ENCODE measurements around the gene CREBBP. TPM values are rescaled to one million over a fixed set of nuclear protein-coding genes. Genes with fewer than 3 reads are reported as not detected.
A peak's percentile ranks its signal among the peaks of the same experiment; 100 is the strongest.

Gene CREBBP
- polyA plus RNA-seq, 2 of the 4 experiments (the other 2 are of a cell fraction): 8.0 to 13.4 TPM

GRCh38 chr16:3866703-3867431 lies 13.6 kb downstream of the CREBBP start:
- ChIA-PET POLR2A (no interaction called here), CTCF (interaction anchor here (0.6 to 1.3 kb wide), 5 partner anchors 9 to 225 kb away, joined by 3 to 5 read pairs (median 3); no protein-coding TSS in a partner anchor)
- no peak overlapping the region for H3K27ac ChIP-seq
- peaks cover 17% of the 10 kb centered on the region for H3K4me1 ChIP-seq
- TF ChIP-seq JUN (IDR thresholded peaks at IDR 0.05): no peak
- peak; percentile 11 for TF ChIP-seq MAFK (IDR thresholded peaks at IDR 0.05; ENCODE audit: partially characterized antibody)
- ATAC-seq (no peak), DNase-seq (ENCODE audit: low read depth in 1 of 2, low spot score in 1 of 2) (no peak), FAIRE-seq (no peak)
- WGBS (ENCODE audit: missing lambda C conversion rate): 93% methylated on average over 4 of the region's 4 CpGs
- no peak overlapping the region for H3K4me2 ChIP-seq
- no peaks in the 10 kb centered on the region for H3K9me3 ChIP-seq
- no peak overlapping the region for H3K4me3 ChIP-seq

- ATAC-seq (no peak), FAIRE-seq (no peak), DNase-seq (ENCODE audit: low read depth in 1 of 2, low spot score in 1 of 2) (no peak)
- Histone ChIP-seq H3K4me3 (no peak overlapping the region), H3K4me2 (no peak overlapping the region), H3K9me3 (no peaks in the 10 kb centered on the region), H3K27ac (no peak overlapping the region), H3K4me1 (peaks cover 5% of the 10 kb centered on the region; the same call in 1 of the 3 replicates)
- TF ChIP-seq KDM5A (IDR thresholded peaks at IDR 0.05) (no peak), CBX8 (IDR thresholded peaks at IDR 0.05) (no peak), HMGXB4 (CRISPR knock-in tag; IDR thresholded peaks at IDR 0.05; ENCODE audit: borderline replicate concordance) (no peak), FOSL2 (IDR thresholded peaks at IDR 0.05) (no peak), FOSL2 (CRISPR knock-in tag; IDR thresholded peaks at IDR 0.05) (no peak), PBX3 (IDR thresholded peaks at IDR 0.05) (no peak), E2F6 (IDR thresholded peaks at IDR 0.05; ENCODE audit: borderline replicate concordance, low read depth) (no peak), RCOR1 (IDR thresholded peaks at IDR 0.05; ENCODE audit: low read depth, low read length) (no peak), ESRRA (IDR thresholded peaks at IDR 0.05; ENCODE audit: borderline replicate concordance, low read length) (no peak), BHLHE40 (IDR thresholded peaks at IDR 0.05; ENCODE audit: low read depth, low read length) (no peak), CHD4 (IDR thresholded peaks at IDR 0.05; ENCODE audit: borderline replicate concordance) (no peak), ZNF302 (CRISPR knock-in tag; IDR thresholded peaks at IDR 0.05) (no peak), ZC3H11A (IDR thresholded peaks at IDR 0.05) (no peak), CTCF (IDR thresholded peaks at IDR 0.05) (no peak)
- ChIA-PET POLR2A (no interaction called here), CTCF (interaction anchor here (1.2 to 1.4 kb wide), 2 partner anchors 10 to 396 kb away, joined by 3 read pairs; no protein-coding TSS in a partner anchor)
- WGBS (ENCODE audit: missing lambda C conversion rate): 85% methylated on average over 3 of the region's 3 CpGs
These were observed 15.3 kb downstream of the CREBBP start for GRCh38 chr16:3865241-3865640.

GRCh38 chr16:3864562-3864961 lies 16.0 kb downstream of the CREBBP start:
- WGBS (ENCODE audit: missing lambda C conversion rate): 91% methylated on average over 5 of the region's 5 CpGs
- H3K27ac ChIP-seq: no peak overlapping the region
- no peak overlapping the region for H3K4me3 ChIP-seq
- ATAC-seq (no peak), FAIRE-seq (no peak), DNase-seq (ENCODE audit: low read depth in 1 of 2, low spot score in 1 of 2) (no peak)
- H3K4me1 ChIP-seq: peaks cover 5% of the 10 kb centered on the region; the same call in 1 of the 3 replicates
- ChIA-PET POLR2A (no interaction called here), CTCF (interaction anchor here (1.4 kb wide), 1 partner anchor 397 kb away, joined by 3 read pairs; no protein-coding TSS in a partner anchor)
- no peak for TF ChIP-seq HDAC2 (IDR thresholded peaks at IDR 0.05)
- TF ChIP-seq ZC3H11A (IDR thresholded peaks at IDR 0.05): no peak
- TF ChIP-seq BHLHE40 (IDR thresholded peaks at IDR 0.05; ENCODE audit: low read depth, low read length): no peak
- no peak for TF ChIP-seq MYC (IDR thresholded peaks at IDR 0.05; ENCODE audit: borderline replicate concordance, low read length)
- no peak for TF ChIP-seq ESRRA (IDR thresholded peaks at IDR 0.05; ENCODE audit: borderline replicate concordance, low read length)
- H3K4me2 ChIP-seq: no peak overlapping the region
- H3K9me3 ChIP-seq: no peaks in the 10 kb centered on the region

Data from A549 (cell line).